Colonic mucosa (tissue), 4 donors: ENCODE measurements around the gene C1orf53. TPM values are rescaled to one million over a fixed set of nuclear protein-coding genes. Genes with fewer than 3 reads are reported as not detected.
"Not testable (repeated sequence)": the region's sequence is repeated elsewhere in the genome, so short reads cannot be mapped to it uniquely, and the experiment has no call there.

Experiments
- DNase-seq: peaks from one replicate; pipeline ENCODE4 v3.0.0-alpha.2; 2020
- H3K27ac ChIP-seq: fragments of 200-600 bp; one replicate; pipeline ENCODE4 v1.8.0; 2021
- H3K27me3 ChIP-seq: fragments of 200-600 bp; one replicate; pipeline ENCODE4 v1.8.0; 2021
- H3K36me3 ChIP-seq: fragments of 200-600 bp; one replicate; pipeline ENCODE4 v1.8.0; 2021
- H3K4me1 ChIP-seq: fragments of 200-600 bp; one replicate; pipeline ENCODE4 v1.8.0; 2021; ENCODE audit warnings: mild to moderate bottlenecking
- H3K4me3 ChIP-seq: fragments of 200-600 bp; one replicate; pipeline ENCODE4 v1.8.0; 2021
- H3K9ac ChIP-seq, 2 donors: one replicate each; pipeline ENCODE4 v1.7.0; 2013; ENCODE audit warnings: control low read depth in 2 of 2, low read depth in 2 of 2, low read length in 2 of 2
- H3K9me3 ChIP-seq: fragments of 200-600 bp; one replicate; pipeline ENCODE4 v1.8.0; 2021
- CTCF ChIP-seq: fragments of 200-600 bp; IDR thresholded peaks from one replicate; pipeline ENCODE4 v1.8.0; 2022; ENCODE audit warnings: antibody characterized with exemption, mild to moderate bottlenecking
- intact Hi-C: fragments of 100-400 bp; cut with DNase I; formaldehyde crosslinking; loops from one replicate; pipeline ENCODE4 v1.14.1; 2022
- total RNA-seq, 2 donors: library from RNA; stranded (reverse); fragmentation: NEBNext Ultra II Directional in 1 of 2; extraction: Animal tissue kit (Norgen Biotek cat#: 25700) in 1 of 2; gene quantifications; one replicate each; pipeline ENCODE4 v1.2.1, GENCODE V29; 2021
- donor health status: healthy.
- donor health status: DM: no; HTN: no; CAD: no.
- donor health status: DM: no; HTN: no; CAD: no.

The C1orf53 gene
- total RNA-seq, 2 donors from 2014 or later, result 2.7 to 5.4 TPM

DNA sequence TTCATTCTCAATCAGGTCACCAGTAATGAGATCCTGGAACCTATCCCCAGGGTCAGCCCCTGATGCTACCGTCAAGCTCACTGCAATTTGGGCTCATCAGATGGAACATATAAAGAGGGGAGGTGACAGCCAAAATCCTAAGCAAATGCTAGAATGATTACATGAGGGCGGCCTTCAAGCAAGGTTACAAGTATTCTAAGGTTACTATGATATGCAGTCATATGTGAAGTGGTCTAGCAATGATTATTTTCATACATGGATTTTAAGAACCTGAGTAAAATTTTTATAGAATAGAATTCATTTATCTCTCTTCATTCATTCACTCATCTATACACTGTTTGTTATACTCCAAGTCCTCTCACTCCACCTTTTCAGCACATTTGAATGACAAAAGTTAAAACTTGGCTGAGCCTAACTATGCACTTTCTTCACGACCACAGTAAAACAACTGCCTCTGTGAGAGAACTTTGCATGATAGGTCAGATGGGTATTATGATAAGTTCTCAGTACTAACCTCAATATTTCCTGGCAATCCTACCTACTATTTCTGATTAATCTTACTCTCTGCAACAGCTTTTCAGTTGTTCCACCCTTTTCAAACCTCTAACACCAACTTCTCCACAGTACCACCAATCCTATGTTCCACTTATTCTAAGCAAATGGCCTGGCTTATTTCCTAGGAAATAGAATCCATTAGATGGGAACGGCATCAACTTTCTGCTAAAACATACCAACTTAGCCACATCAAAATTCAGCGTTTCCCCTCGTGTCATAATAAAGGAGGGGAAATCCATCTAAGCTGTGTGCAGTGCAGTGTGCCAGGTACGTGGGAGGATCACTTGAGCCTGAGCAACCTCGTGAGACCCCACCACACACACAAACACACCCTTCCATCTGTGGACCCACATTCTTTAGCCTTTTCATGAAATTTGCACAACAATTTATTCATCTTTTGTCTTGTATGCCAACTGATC lies 46.8 kb downstream of the C1orf53 start:
- no peak for DNase-seq
- no peak overlapping the region for H3K9ac ChIP-seq
- no peaks in the 10 kb centered on the region for H3K4me1 ChIP-seq
- no peaks in the 10 kb centered on the region for H3K36me3 ChIP-seq
- H3K4me3 ChIP-seq, result no peak overlapping the region
- H3K27me3 ChIP-seq, result no peaks in the 10 kb centered on the region
- H3K9me3 ChIP-seq, result no peaks in the 10 kb centered on the region
- no peak overlapping the region for H3K27ac ChIP-seq
- intact Hi-C loops, result no loop called here
- no peak for TF ChIP-seq CTCF

GRCh38 chr1:197951089-197951488 lies 48.7 kb downstream of the C1orf53 start:
- Histone ChIP-seq H3K36me3 (no peaks in the 10 kb centered on the region), H3K27ac (no peak overlapping the region), H3K4me1 (no peaks in the 10 kb centered on the region), H3K27me3 (no peaks in the 10 kb centered on the region), H3K9me3 (no peaks in the 10 kb centered on the region), H3K4me3 (no peak overlapping the region), H3K9ac (no peak overlapping the region)
- intact Hi-C loops, result no loop called here
- DNase-seq, result no peak
- no peak for TF ChIP-seq CTCF

GRCh38 chr1:197951617-197952175 lies 49.3 kb downstream of the C1orf53 start:
- H3K36me3 ChIP-seq, result no peaks in the 10 kb centered on the region
- no peaks in the 10 kb centered on the region for H3K9me3 ChIP-seq
- no peak overlapping the region for H3K9ac ChIP-seq
- H3K27ac ChIP-seq, result no peak overlapping the region
- DNase-seq, result no peak
- H3K4me3 ChIP-seq, result no peak overlapping the region
- intact Hi-C loops, result no loop called here
- H3K27me3 ChIP-seq, result no peaks in the 10 kb centered on the region
- no peak for TF ChIP-seq CTCF
- no peaks in the 10 kb centered on the region for H3K4me1 ChIP-seq

DNA sequence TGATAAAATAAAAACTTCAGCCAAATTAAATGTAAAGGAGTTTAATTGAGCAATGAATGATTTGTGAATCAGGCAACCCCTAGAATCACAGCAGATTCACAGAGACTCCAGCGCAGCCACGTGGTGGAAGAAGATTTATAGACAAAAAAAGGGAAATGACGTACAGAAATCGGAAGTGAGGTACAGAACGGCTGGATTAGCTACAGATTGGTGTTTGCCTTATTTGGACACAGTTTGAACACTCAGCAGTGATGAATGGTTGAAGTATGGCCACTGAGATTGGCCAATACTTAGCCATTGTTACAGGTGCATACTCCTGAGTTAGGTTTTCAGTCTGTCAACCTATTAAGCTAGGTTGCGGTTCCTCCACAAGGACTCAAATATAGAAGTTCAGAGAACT lies 51.0 kb downstream of the C1orf53 start:
- H3K4me3 ChIP-seq, H3K4me1 ChIP-seq, intact Hi-C loops: not testable (repeated sequence)

GRCh38 chr1:197954718-197955418 lies 52.4 kb downstream of the C1orf53 start:
- H3K4me1 ChIP-seq, result no peaks in the 10 kb centered on the region
- no peak overlapping the region for H3K27ac ChIP-seq
- H3K36me3 ChIP-seq, result no peaks in the 10 kb centered on the region
- no peaks in the 10 kb centered on the region for H3K9me3 ChIP-seq
- no peak overlapping the region for H3K4me3 ChIP-seq
- no peak overlapping the region for H3K9ac ChIP-seq
- H3K27me3 ChIP-seq, result no peaks in the 10 kb centered on the region
- no peak for DNase-seq
- TF ChIP-seq CTCF, result no peak
- intact Hi-C loops, result no loop called here

More for the DNA sequence above, 51.0 kb downstream of the C1orf53 start:
- not testable (repeated sequence) for H3K36me3 ChIP-seq, H3K9me3 ChIP-seq, H3K27me3 ChIP-seq, H3K27ac ChIP-seq, H3K9ac ChIP-seq, DNase-seq
